ENCODE measurements around the gene RHOT2.

DNA sequence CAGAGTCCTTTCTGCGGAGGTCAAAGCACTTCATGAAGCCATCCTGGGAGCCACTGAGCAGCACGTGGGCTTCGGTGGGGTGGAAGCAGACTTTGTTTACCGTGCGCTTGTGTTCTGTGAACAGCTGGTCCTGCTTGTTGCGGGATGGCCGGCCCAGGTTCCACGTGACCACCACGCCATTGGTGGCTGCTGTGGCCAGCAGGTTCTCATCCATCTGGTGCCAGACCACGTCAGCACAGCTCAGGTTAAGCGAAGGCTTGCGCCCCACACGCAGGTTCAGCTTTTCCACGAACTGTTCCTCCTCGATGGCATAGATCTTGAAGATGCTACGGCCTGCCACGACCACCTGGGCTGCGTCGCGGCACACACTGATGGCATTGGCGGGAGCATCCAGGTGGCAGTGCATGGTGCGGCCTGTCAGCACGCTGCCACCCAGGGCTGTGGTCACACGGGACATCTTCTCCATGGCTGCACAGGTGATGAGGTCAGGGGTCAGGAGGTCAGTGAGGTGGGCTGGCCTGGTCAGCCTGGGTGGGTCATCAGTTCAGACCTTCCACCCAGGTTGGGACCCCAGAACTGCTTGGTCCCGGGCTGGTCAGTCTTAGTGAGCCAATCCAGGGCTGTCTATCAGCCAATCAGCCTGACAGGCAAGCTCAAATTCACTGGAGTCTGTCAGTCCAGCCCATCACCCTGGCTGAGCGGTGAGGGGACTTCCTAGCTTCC is 21.4 kb downstream of the RHOT2 start:
- TF ChIP-seq EP300 (IDR thresholded peaks at IDR 0.05) (no peak), POLR2AphosphoS5 (IDR thresholded peaks at IDR 0.05) (no peak), POLR2A (IDR thresholded peaks at IDR 0.05) (no peak)
- TF ChIP-seq, protein P1, sequence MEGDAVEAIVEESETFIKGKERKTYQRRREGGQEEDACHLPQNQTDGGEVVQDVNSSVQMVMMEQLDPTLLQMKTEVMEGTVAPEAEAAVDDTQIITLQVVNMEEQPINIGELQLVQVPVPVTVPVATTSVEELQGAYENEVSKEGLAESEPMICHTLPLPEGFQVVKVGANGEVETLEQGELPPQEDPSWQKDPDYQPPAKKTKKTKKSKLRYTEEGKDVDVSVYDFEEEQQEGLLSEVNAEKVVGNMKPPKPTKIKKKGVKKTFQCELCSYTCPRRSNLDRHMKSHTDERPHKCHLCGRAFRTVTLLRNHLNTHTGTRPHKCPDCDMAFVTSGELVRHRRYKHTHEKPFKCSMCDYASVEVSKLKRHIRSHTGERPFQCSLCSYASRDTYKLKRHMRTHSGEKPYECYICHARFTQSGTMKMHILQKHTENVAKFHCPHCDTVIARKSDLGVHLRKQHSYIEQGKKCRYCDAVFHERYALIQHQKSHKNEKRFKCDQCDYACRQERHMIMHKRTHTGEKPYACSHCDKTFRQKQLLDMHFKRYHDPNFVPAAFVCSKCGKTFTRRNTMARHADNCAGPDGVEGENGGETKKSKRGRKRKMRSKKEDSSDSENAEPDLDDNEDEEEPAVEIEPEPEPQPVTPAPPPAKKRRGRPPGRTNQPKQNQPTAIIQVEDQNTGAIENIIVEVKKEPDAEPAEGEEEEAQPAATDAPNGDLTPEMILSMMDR (IDR thresholded peaks at IDR 0.05) = no peak
